Mesodermal cell (in vitro differentiated cells): ENCODE results near the gene MBOAT1.

Experiments
- H3K27ac ChIP-seq: 2 replicates; pipeline ENCODE4 v1.7.0; 2013; ENCODE audit warnings: mild to moderate bottlenecking, low read depth, low read length, moderate library complexity; ENCODE audit not compliant: severe bottlenecking
- H3K36me3 ChIP-seq: 2 replicates; pipeline ENCODE4 v1.7.1; 2013; ENCODE audit warnings: mild to moderate bottlenecking, low read length, moderate library complexity; ENCODE audit not compliant: control insufficient read depth, insufficient read depth
- H3K4me1 ChIP-seq: one replicate; pipeline ENCODE4 v1.7.1; 2013; ENCODE audit warnings: mild to moderate bottlenecking, low read length; ENCODE audit not compliant: insufficient read depth, control insufficient read depth, poor library complexity, severe bottlenecking
- H3K4me3 ChIP-seq: 2 replicates; pipeline ENCODE4 v1.7.0; 2013; ENCODE audit warnings: low read length, control low read depth, mild to moderate bottlenecking; ENCODE audit not compliant: insufficient read depth, poor library complexity, severe bottlenecking; ENCODE audit errors: extremely low read depth
- H3K9me3 ChIP-seq: 2 replicates; pipeline ENCODE4 v1.7.1; 2013; ENCODE audit warnings: mild to moderate bottlenecking, low read length, moderate library complexity; ENCODE audit not compliant: control insufficient read depth
- WGBS, 2 experiments: methylation state at CpG; one replicate each; pipeline ENCODE4 v1.1.5; 2013; ENCODE audit warnings: missing lambda C conversion rate in 2 of 2; ENCODE audit not compliant: insufficient coverage in 2 of 2; 5-methylcytosine and 5-hydroxymethylcytosine counted together

MBOAT1 gene

DNA sequence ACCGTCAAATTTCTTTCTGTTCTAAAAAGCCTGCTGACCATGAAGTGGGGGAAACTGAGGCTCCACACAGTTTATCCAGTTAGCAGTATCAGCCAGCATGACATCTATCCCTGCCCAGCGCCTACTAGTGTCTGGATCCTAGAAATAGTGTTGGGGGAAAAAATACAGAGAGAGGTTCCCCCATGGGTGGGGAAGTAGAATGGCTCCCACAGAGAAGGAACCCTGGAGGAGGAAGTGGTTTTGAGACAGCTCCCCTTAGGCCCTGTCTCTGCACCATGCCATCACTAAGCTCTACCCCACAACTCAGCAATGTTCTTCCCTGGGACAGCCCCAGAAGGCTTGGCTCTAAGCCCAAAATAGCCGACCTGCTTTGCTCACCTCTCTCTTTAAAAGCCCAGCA, 153.4 kb downstream of the MBOAT1 start:
- Histone ChIP-seq H3K4me1 (no peaks in the 10 kb centered on the region), H3K9me3 (no peaks in the 10 kb centered on the region), H3K27ac (no peak overlapping the region), H3K4me3 (no peak overlapping the region), H3K36me3 (no peaks in the 10 kb centered on the region)
- WGBS, 2 experiments, result 75 to 100% methylated on average over 1 of the region's 3 CpGs

DNA sequence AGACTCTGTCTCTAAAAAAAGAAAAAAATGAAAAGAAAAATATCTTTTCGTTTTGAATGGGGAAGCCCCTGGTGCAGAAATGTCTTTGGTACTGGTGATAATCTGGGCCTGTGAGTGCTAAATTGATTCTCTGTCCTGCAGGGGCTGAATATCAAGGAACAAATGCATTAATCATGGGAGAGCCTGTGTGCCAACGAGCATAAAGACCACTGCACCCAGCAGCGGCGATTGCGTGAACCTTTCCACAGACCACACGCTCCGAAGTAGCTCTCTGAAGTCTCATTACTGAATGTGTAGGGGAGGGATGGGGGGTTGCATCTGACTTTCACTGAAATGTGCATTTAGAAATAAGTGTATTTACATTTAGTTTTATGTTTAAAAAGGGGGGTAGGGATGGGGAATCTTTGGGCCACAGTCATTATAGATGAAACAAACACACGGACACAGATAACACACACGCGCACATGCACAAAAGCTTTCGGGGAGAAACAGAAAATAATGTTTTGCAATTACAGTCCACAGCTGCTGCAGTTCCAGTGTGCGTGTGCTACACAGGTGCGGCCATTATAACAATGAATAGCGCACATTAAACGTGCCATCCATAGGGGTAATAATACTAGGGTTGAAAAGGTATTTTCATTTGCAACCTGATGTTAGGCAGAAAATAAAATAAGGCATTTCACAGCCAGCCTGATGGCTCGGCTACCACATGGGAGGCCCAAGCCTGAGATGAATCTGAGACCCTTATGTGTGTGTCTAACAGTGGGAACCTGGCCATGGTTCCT, 154.0 kb downstream of the MBOAT1 start:
- WGBS, 2 experiments, result 89 to 93% methylated on average over 16 of the region's 16 CpGs
- Histone ChIP-seq H3K36me3 (no peaks in the 10 kb centered on the region), H3K4me1 (no peaks in the 10 kb centered on the region), H3K9me3 (no peaks in the 10 kb centered on the region), H3K27ac (no peak overlapping the region), H3K4me3 (no peak overlapping the region)

DNA sequence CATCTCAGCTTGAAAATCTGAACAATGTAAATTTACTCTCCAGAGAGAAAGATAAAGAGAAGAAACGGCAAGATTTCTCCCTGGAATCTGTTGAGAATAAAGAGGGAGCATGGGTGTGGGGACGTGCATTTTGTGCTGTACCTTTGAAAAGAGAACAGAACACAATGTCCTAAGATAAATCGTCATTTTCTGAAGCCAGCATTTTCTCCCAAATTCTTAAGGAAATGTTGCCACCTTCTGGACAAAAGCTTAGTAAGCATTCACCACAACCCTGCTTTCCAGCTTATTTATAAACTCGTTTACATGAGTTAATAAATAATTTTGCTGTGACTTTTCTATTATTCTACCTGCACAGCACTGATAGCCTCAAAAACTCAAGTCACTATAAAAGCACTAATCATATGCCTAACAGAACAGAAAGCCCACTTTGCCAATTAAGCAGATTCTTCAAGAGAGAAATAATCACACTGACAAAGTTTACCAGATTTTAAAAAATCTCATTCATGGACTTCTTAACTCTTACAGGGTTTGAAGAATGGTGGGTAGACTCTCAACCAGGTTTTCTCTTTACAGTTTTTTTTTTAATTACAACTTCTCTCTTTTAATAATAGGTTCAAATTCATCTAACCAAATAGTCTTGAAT, 155.8 kb downstream of the MBOAT1 start:
- Histone ChIP-seq H3K27ac (no peak overlapping the region), H3K4me1 (no peaks in the 10 kb centered on the region), H3K36me3 (no peaks in the 10 kb centered on the region), H3K4me3 (no peak overlapping the region), H3K9me3 (no peaks in the 10 kb centered on the region)
- WGBS, 2 experiments, result 8 to 33% methylated on average over 1 to 2 of the region's 4 CpGs

GRCh38 chr6:20055916-20056315, 156.4 kb downstream of the MBOAT1 start:
- WGBS, 2 experiments, result 91 to 100% methylated on average over 4 to 7 of the region's 7 CpGs
- Histone ChIP-seq H3K4me3 (no peak overlapping the region), H3K36me3 (no peaks in the 10 kb centered on the region), H3K4me1 (no peaks in the 10 kb centered on the region), H3K27ac (no peak overlapping the region), H3K9me3 (no peaks in the 10 kb centered on the region)
